ENCODE data around the gene ZNF500. TPM values are rescaled to one million over a fixed set of nuclear protein-coding genes. Genes with fewer than 3 reads are reported as not detected.

ZNF500 gene
- total RNA-seq, 1 donor from 2014 or later: 4.8 TPM

GRCh38 chr16:4733211-4733742 lies 33.7 kb downstream of the ZNF500 start:
- intact Hi-C loops (cut with DNase I): loop anchor here (10.0 kb wide), 1 partner anchor 222 kb away; the partner anchor contains the start of gene SEC14L5
- ATAC-seq (ENCODE audit: poor library complexity) (no peak), DNase-seq (no peak)

DNA sequence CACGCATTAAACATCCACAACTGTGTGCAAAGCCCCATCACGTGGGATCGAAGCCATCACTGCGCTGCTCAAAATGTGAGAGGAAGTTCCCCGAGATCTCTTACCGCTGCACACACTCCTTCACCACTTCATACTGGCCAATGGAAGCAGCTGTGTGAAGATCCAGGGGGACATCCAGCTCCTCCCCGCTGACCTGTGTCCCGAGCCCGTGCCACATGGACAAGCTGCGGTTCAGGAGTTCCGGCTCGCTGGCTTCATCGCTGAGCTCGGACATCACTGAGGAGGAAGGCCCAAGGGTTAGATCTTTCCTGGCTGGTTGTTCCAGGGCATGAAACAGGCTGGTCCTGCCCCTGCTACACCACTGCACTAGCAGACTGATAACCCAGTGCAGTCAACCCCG lies 37.1 kb downstream of the ZNF500 start:
- ATAC-seq (ENCODE audit: poor library complexity) (no peak), DNase-seq (no peak)
- intact Hi-C loops (cut with DNase I): loop anchor here (10.0 kb wide), 1 partner anchor 225 kb away; the partner anchor contains the start of gene SEC14L5

DNA sequence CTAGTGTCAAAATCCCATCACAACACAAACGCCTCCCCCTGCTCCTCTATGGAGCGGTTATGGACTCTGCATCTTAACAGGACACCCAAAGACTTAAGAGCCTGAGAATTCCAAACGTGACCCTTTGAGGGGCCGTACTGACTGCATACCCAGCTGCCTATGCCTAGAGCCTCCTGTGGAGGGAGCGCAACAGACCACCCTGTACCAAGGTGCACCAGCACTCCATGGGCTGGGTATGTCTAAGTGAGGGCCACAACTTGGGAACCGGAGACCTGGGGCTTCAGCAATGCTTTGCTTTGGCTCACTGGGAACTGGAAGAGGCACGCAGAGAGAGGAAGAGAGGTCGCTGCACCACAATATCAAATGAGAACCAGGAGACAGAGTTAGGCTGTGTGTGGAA lies 38.3 kb downstream of the ZNF500 start:
- no peak for DNase-seq
- intact Hi-C loops (cut with DNase I): no loop called here
- no peak for ATAC-seq (ENCODE audit: poor library complexity)

- intact Hi-C loops (cut with DNase I): no loop called here
Measured at GRCh38 chr16:4726616-4727015, 40.3 kb downstream of the ZNF500 start.

GRCh38 chr16:4724661-4725270 lies 42.2 kb downstream of the ZNF500 start:
- intact Hi-C loops (cut with DNase I): no loop called here
- no peak for ATAC-seq (ENCODE audit: poor library complexity)
- DNase-seq: no peak

More at GRCh38 chr16:4726616-4727015, 40.3 kb downstream of the ZNF500 start:
- DNase-seq: no peak
- ATAC-seq (ENCODE audit: poor library complexity): no peak

- DNase-seq: no peak
- ATAC-seq (ENCODE audit: poor library complexity): no peak
Measured at GRCh38 chr16:4723071-4723767, 43.7 kb downstream of the ZNF500 start.

DNA sequence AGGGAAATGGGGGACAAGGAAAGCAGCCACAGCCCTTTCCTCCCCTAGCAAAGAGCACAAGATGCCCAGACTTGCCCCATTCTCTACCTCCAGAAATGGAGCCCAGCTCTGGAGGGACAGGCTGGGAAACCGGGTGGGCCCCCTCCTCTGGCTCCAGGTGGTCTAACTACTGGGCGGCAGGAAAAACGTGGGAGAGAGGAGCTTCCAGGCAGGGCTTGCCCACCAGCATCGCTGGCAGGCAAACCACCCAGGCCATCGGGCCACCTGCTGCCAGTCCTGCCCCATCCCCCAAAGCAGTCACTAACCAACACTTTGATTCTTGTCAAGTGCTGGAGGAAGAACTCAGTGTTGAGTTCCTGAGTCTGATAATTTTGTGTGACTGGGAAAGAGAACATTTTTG lies 48.5 kb downstream of the ZNF500 start:
- DNase-seq (no peak), ATAC-seq (ENCODE audit: poor library complexity) (no peak)
- intact Hi-C loops (cut with DNase I): no loop called here

More at GRCh38 chr16:4723071-4723767, 43.7 kb downstream of the ZNF500 start:
- intact Hi-C loops (cut with DNase I): no loop called here

DNA sequence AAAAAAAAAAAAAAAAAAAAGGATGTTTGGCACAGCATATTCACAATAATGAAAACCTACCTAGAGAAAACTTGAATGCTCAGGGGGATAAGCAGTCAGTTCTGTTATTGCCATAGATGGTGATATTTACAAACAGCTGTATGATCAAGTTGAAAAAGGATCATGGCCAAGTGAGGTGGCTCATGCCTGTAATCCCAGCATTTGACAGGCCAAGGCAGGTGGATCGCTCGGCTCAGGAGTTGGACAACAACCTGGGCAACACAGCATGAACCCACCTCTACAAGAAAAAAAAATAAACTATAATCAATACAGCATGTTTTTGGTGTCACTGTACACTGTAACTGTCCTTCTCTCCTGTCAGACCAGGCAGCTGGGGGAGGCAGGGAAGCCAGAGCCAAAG lies 52.0 kb downstream of the ZNF500 start:
- DNase-seq (no peak), ATAC-seq (ENCODE audit: poor library complexity) (no peak)
- intact Hi-C loops (cut with DNase I): no loop called here

GRCh38 chr16:4713663-4714501 lies 53.1 kb downstream of the ZNF500 start:
- intact Hi-C loops (cut with DNase I): no loop called here
- ATAC-seq (ENCODE audit: poor library complexity) (no peak), DNase-seq (no peak)

GRCh38 chr16:4709481-4709880 lies 57.5 kb downstream of the ZNF500 start:
- intact Hi-C loops (cut with DNase I): no loop called here
- no peak for DNase-seq
- ATAC-seq (ENCODE audit: poor library complexity): no peak

DNA sequence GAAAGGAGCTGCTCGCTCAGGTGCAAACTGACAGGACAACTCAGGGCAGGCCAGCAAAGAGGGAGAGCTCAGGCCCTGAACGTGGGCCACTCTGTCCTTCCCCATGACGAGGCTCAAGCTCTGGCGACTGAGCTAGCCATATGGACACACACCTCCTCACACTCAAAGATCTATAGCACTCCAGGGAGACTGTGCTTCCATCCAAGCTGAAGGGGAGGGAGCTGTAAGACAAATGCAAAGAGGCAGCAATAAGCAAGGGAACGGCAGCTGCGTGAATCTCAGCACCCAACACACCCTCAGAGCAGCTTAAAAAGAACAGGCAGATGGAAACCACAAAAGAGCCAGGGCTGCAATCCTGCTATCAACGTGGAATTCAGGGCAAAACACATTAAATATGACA lies 60.1 kb downstream of the ZNF500 start:
- ATAC-seq (ENCODE audit: poor library complexity): no peak
- no peak for DNase-seq
- intact Hi-C loops (cut with DNase I): no loop called here

- DNase-seq: no peak
- ATAC-seq (ENCODE audit: poor library complexity): no peak
- intact Hi-C loops (cut with DNase I): no loop called here
Measured at GRCh38 chr16:4704913-4705312, 62.0 kb downstream of the ZNF500 start.

DNA sequence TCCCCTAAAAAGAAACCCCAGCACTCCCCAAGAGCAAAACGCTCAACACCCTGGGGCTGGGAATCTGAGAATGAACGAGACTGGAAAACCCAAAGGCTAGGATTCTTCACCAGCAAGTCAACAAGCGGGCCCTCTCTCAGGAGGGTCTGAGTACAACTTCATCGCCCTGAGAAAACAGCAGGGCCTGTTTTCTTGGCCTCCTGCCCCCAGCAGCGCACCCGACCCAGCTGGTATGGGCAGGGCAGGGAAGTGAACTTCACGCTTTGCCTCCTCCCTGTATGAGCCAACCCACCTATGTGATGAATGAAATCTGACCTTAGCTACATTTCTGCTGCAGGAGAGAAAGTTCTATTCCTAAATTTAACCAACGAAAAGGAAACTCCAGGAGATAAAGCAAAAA lies 62.5 kb downstream of the ZNF500 start:
- DNase-seq: no peak
- intact Hi-C loops (cut with DNase I): no loop called here

DNA sequence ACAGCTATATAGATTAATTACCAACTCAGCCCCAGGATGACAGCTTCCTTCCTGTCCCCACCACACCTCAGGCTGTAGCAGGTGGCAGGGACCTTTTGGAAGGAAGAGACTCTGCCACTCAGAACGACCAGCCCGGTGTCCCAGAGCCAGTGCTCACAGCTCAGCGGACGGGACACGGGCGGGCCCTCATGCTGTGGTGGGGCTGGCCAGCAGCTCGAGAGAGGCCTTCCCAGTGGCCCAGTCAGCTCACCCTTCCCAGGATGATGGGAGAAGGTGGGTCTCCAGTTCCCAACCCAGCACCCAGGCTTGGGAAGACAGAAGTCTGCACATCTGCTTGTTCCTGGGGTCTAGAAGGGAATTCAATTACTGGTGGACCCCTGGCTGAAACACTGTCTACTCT lies 63.1 kb downstream of the ZNF500 start:
- ATAC-seq (ENCODE audit: poor library complexity): no peak
- intact Hi-C loops (cut with DNase I): no loop called here
- DNase-seq: no peak

More for the DNA sequence above, 62.5 kb downstream of the ZNF500 start:
- no peak for ATAC-seq (ENCODE audit: poor library complexity)

GRCh38 chr16:4702466-4702808 lies 64.5 kb downstream of the ZNF500 start:
- no peak for ATAC-seq (ENCODE audit: poor library complexity)
- no peak for DNase-seq
- intact Hi-C loops (cut with DNase I): no loop called here

DNA sequence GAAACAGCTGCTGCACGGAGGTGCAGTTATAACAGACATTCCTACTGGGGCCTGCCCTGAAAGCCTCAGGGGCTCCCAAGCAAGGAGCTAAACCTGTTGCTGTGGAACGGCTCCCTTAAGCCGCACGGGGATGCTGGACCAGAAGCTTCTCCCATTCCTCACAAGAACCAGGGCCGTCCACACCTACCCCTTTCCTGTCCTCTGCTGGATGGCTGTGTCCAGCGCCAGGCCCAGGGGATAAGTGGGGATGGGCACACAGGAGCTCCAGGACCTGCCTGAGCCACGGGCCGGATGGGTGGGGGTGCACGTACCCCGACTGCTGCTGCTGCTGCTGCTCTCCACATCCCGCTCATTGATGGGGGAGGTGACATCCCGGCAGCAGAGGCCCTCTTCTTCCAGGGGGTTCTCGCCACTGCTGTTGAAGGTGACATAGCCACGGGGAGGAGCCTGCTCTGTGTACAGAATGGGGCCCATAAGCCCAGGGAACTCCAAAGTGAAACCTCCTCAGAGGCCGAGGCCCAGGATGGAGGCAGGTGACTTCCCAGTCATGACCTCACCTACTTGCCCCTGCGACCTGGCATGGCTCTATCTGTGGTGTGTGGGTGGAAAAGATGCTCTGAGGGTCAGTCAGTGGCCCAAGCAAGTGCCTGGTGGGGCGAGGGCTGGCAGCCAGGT lies 65.0 kb downstream of the ZNF500 start:
- no peak for DNase-seq
- ATAC-seq (ENCODE audit: poor library complexity): no peak
- intact Hi-C loops (cut with DNase I): no loop called here

- DNase-seq: peak; percentile 76
- peak; percentile 81 for ATAC-seq (ENCODE audit: poor library complexity)
- intact Hi-C loops (cut with DNase I): no loop called here
Measured at GRCh38 chr16:4700997-4701743, 65.8 kb downstream of the ZNF500 start.

- ATAC-seq (ENCODE audit: poor library complexity) (no peak), DNase-seq (no peak)
- intact Hi-C loops (cut with DNase I): no loop called here
Measured at GRCh38 chr16:4700380-4700996, 66.5 kb downstream of the ZNF500 start.

Data from Right ventricle myocardium superior (tissue), 1 donor.